NCI-H82 treated with DMSO at 0.1 percent for 48 hours (cell line): ENCODE data around the gene METRN.
"Not testable (repeated sequence)": the region's sequence is repeated elsewhere in the genome, so short reads cannot be mapped to it uniquely, and the experiment has no call there.

Experiments
- DNase-seq: peaks from one replicate; lab custom pipeline; 2025; ENCODE audit not compliant: unreplicated experiment; lab: John Stamatoyannopoulos, UW

Gene METRN

DNA sequence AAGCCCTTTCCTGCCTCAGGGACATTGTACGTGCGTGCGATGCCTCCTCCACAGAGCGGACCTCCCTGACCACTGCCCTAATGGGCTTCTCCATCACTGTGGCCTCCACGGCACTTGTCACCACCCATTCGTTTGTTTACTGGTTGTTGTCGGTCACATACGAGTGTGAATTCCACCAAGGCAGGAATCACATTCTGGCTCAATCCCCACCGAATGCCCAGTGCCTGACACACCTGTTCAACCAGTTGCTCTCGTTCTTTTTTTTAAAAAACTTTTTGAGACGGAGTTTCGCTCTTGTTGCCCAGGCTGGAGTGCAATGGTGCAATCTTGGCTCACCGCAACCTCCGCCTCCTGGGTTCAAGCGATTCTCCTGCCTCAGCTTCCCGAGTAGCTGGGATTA is 23.7 kb upstream of the METRN start:
- DNase-seq = not testable (repeated sequence)

DNA sequence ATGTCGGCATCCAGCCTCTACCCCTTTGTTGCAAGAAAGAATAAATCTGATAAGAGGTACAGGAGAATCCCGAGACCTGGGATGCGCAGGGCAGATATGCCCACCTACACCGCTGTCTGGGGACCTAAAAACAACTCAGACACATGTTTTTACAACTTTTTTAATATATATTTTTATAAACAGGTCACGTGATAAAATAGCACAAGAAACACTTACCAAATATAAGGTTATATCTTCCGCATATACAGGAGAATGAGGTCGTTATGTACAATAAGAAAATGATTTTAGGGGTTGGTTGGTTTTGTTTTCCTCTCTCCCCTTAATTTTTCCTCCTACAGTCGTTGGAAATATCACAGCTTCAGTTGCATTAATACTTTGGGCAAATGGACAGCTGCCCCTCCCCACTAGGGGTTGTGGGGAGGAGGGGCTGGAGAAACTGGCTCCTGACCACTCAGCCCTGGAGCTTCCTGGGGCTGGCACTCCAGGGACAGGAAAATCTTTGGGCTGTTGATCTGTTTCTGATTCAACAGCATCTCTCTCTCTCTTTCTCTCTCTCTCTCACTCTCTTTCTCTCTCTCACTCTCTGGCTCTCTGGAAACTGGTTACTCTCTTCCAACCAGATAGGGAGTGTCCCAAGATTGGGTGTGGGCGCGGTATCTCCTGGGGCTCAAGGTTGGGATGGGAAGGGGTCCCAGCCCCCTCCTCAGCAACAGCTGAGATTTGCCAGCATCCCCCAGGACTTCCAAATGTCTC is 22.4 kb upstream of the METRN start:
- DNase-seq = no peak

DNA sequence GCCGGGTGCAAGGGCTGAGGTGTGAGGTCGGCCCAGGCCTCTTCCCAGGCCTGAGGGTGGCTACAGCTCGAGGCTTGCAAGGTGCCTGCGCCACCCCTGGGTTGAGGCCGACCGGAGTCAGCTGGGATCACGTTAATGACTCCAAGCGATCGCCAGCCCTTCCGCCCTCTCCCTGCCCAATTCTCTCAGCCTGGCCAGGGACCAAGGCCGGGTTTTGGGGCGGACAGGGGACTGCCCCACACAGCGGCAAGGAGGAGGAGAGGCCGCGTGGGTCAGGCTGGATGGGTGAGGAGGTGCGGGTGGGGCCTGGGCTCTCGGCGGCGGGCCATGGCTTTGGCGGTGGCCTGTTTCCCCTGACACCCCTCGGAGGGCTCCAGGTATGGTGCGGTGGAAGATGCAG is 21.6 kb upstream of the METRN start:
- no peak for DNase-seq

DNA sequence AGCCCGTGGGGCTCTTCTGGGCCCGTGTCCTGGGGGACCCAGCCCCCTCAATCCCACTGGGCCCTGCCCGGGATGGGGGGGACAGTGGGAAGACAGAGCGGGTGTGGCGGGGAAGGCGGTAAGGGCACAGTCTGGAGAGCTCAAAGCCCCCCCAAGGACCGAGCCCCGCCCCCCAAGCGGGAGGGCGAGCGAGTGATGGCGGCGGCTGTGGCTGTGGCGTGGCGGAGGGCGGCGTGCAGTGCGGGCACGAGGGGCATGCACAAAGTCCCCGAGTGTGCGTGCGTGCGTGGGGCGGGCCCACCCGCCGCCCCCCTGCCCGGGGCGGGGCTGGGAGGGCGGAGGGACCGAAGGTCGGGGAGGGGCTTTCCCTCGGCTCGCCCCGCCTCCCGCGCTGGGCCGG is 21.2 kb upstream of the METRN start:
- no peak for DNase-seq

DNA sequence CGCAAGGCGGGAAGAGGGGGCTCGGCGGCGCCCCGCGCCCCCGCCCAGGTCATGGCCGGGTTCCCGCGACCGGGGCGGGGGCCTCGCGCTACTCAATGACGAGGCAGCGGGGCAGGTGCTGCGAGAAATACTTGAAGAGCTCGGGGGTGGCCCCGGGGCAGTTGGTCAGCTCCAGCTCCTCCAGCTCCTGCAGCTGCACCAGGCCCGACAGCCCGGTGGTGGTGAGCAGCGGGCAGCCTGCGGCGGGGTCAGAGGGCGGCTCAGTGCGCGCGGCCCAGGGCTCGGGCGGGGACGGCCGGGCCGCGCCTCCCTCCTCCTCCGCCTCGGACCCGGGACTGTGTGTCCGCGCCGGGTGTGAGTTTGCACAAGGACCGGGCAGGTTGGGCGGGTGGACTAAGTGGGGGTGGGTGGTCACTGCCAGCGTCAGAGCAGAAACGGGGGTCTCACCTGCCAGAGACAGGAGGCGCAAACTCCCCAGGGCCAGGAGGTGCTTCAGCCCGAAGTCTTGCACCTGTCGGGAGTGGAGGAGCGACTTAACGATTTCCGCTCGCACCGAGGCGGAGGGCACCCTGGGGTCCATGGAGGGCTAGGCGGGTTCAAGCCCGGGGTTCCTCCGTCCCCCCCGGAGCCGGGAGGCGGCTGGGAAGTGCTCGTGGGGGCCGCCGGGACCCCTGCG is 20.6 kb upstream of the METRN start:
- no peak for DNase-seq

DNA sequence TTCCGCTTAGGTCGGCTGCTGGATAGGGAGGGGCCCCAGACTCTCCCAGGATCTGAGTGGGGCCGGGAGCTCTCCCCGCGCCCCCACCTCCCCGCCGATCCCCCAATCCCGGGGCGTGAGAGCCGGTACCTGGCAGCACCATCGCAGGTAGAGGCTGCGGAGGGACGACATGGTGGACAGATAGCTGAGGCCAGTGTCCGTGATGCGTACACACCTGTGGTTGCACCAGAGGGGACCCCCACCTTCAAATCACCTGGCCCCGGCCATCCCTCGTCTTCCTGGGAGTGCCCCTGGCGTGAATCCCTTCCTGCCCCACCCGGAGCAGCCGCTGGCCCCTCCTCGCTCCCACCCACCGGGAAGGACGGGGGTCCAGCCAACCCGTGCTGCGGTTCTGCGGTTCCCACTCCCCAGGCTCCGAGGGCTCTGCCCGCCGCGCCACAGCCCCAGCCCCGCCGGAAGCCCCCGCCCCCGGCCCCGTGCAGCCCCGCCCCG is 20.0 kb upstream of the METRN start:
- no peak for DNase-seq

DNA sequence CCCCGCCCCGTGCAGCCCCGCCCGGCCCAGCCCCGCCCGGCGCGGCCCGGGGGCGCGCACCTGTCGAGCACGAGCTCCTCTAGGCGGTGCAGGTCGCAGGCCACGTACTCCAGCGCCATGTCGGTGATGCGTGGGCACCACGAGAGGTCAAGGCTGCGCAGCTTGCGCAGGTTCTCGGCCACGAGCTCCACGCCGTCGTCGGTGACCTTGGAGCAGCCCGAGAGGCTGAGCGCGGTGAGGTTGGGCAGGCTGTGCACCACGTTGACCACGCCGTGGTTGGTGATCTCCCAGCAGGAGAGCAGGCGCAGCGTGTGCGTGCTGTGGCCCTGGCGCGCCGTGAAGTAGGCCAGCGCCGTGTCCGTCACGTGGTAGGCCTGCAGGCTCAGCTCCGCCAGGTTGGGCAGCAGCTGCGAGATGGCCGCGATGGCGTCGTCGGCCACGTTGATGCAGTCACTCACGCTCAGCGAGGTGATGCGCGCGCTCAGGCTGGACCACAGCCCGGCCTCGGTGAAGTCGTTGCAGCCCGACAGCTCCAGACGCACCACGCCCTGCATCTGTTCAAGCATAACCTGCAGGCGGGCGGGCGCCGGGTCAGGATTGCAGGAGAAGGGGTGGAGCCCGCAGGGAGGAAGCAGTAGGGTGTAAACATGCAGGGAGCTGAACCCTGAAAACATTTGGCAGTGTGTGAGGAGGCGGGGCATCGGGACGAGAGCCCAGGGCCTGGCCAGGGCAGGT is 19.4 kb upstream of the METRN start:
- no peak for DNase-seq

DNA sequence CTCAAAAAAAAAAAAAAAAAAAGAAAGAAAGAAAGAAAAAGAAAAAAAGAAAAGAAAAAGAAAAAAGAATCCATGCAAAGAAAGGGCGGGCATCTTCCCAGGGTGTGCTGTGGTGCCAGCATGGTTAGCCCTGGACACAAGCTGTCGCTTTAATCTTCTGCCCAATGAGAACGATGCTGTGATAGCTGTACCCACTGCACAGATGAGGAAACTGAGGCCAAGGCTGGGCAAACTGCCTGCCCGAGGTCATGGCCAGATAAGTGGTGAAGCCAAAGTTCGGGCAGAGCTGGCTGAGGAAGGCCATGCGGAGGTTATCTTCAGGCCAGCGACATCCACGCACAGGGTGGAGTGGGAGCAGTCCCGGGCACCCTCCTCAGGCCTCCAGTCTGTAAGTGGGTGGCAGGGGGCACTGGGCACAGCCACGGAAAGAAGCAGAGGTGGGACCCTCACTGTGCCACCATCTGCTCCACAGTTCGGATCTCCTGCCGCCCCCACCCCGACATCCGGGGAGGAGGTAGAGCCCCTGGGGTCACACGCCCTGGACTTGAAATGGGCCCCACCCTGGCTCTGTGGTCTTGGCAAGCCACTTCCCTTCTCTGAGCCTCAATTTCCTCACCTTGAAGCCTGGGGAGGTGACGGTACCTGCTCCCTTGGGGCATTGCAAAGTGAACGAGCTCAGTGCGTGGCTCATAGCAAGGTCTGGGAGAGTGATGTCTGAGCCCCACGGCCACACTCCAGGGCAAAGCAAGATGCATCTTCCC is 15.8 kb upstream of the METRN start:
- DNase-seq = no peak

DNA sequence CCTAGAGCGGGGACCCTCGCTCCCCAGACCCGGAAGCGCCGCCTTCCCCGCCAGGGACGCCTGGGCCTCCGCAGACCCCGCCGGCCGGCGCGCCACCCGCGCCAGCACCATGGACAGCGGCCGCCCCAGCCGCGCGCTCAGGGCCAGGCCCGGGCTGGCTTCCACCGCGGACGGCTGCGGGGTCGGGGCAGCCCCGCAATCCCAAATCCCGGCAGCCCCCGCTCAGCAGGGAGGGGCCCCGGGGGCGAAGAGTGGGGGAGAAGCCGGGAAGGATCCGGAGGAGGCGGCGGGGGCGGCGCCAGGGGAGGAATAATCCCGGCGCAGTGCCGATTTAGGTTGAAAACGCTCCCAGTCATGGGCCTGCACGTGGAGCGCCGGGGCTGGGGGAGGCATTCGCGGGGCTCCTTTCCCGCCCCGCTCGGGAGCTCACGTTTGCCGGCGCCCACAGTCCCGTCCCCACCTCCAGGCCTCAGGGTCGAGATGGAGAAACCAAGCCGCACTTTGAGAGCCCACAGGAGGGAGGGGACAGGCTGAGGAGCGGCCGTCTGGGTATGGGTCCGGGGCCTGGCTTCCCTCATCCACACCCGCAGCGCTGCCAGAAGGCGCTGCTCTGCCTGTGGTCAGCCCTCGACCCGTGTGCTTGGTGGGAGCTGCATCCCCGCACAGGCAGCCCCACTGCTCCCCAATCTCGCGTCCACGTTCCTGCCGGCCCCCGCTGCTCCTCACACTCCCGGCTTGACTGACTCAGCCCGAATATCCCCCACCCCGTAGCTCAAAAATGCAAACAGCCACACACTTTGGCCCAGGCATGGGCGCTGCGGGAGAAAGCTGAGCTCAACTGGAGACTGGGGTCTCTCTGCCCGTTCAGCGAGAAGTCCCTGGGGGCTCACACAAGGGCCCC is 14.0 kb upstream of the METRN start:
- DNase-seq = no peak

DNA sequence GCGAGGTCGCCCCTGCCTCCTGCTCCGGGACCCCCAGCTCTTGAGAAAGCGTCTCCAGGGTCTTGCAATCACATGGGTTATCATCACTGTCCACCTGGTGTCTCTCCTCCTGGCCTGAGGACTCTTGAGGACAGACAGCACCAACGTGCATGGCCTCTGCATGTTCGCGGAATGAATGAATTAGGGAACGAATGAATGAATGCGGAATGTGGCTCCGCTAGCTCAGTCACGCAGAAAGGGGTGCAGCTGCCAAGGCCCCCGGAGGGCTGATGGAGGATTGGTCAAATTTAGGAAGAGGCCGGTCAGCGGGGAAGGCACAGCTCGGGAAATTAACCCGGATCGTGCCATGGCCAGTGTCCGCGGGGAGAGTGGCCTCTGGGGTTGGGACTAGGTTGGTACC is 12.6 kb upstream of the METRN start:
- no peak for DNase-seq

DNA sequence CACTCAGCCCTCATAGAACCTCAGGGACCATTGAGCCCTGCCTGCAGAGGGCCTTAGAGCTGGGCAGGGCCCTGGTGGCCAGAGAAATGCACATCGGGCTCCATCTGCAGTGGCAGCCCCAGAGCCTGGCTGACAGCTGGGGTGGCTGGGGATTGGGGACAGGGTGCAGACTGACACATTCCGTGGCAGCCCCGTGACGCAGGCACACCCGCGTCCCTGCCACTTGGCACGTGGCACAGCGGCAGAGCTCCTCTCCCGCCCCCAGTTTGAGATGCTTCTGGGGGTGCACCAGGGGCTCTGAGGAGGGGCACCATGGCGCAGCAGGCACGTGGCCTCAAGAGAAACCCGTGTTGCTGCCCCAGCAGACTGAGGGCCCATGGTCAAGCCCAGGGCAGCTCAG is 11.5 kb upstream of the METRN start:
- no peak for DNase-seq

DNA sequence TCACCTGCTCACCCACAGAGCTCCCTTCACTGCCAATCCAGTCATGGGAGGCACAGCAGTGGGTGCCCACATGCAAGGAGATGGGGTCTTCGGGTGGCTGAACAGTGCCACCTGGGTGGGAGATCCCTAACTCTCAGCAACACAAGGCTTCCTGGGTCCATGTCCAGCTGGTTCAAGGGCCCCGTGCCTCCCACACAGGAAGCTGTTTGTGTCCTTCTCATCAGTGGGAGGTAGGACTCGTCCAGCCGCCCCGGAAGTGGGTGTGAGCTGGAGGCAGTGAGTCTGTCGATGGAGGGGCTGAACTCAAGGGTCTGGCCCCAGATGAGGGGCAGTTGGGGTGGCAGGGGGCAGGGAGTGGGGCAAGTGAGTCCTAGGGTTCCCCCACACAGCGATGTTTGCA is 10.9 kb upstream of the METRN start:
- no peak for DNase-seq

DNA sequence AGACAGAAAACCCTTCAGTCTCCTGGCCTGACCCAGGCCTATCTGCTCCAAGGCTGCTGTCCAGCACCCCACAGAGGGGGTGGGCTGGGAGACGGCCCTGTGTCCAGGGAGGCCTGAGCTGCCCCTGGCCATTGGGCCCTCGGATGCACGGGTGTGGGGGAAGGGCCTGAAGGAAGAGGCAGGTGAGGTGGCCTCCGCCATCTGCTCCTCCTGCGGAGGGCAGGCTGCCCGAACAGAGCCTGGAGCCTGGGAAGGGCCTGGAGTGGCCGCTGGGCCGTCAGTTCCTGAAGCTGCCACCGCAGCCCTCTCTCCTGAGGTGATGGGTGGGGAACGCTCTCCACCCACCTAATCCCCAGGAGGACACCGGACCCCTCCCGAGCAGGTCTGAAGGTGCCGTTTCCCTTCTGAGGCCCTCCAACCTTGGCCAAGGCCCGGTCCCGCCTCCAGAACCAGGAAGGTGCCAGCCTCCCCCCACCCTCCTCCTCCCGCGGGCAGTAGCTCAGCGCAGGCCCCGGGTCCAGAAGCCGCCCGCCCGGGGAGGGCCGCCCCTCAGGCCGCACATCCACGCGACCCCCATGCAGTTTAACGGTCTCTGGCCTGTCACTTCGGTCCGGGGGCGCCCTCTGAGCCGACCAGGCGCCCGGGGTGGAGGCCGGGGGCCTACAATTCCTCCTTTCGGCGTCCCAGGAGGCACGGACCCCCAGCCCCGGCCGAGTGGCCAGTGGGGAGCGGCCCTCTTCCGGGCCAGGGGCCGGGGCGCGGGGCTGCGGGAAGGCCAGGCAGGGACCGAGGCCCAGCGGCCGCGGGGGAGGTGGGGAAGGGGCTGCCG is 10.2 kb upstream of the METRN start:
- no peak for DNase-seq

DNA sequence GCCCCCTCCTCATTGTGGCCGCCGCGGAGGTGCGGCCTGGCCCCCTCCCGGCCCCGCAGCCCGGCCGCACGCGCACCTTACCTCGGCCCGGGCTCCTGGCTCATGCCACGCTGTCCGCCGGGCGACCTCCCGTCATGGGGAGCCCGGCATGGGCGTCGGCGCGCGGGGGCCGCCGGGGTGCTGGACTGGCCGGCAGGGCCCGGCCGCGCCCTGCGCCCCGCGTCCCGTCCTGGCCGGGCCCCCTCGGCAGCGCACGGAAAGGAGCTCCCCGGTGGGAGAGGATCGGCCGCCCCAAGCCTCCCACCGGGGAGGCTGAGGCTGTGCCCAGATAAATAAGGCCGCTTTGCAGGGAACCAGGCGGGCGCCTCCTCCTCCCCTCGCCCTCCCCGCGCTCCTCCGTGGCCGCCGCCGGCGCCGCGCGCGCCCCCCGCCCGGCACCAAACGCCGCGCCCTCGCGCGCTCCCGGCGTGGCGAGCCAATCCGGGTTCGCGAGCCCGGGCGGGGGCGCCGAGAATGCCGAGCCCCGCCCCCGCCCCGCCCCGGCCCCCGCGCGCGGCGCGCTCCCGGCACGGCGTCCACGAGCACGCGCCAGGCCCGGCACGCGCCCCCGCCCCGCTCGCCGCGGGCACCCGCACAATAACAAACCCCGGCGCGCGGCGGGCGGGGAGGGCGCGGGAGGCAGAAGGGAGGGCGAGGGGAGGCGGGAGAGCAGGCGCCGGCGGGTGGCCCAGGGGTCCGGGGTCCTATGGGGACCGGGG is 9.3 kb upstream of the METRN start, which contains the start of gene FBXL16:
Gene FBXL16 (minus strand): TSS at position 371 of the 758 bp plus-strand sequence. CDS start 8,396 bp downstream, outside the sequence.
- no peak for DNase-seq

DNA sequence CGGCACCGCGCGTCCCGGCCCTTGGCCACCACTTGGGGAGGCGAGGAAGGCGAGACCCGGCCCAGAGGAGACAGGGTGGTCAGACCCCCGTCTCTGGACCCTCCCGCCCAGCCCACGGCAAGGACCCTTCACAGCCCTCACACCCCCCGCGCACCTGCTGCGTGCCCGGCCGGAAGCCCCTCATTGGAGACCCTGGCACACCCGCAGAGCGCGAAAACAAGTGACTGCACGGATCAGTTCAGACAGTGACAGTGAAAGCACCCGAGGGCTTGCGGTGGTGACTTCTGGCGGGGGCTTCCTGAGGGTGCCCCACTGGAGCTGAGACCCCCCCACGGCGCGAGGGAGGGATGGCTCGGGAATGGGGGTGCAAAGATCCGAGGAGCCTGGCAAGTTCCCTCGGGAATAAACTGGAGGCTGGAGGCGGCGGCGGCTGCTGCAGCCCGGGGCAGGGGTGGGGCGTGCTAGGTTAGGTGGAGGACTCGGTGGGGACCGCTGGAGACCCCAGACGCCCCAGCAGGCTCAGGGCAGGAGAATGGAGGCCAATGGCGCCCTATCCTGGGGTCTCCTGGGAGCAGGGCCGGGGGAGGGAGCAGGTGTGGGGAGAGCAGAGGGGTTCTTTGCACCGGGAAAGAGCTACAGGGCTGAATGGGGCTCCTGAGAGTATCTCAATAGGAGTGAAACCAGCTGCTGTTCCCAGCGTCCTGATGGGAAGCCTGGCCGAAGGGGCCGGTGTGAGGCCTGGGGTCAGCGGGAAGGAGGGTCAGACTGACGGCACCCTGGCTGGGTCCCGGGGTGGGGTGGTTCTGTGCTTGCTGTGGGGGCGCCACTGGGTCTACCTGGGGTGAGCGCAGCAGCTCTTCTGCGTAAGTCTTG is 8.5 kb upstream of the METRN start:
- no peak for DNase-seq

DNA sequence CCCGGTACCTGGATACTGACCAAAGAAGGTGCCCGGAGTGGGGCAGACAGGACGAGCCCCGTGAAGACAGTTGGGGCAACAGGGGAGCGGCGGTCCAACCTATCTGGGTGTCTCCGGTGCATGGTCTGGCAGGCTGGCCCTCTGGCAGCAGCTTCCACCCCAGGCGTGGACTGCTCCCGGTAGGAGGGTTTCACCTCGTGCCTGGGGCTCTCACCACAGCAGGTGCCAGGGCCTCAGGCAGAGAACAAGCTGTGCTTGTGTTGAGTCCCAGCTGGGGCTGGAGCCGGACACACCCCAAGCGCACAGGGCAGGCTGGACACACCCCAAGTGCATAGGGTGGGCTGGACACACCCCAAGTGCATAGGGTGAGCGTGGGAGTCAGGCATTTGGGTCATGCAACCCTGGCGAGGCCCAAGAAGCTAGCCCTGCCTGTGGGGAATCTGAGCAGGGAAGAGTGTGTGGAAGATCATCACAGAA is 7.8 kb upstream of the METRN start:
- DNase-seq = no peak

DNA sequence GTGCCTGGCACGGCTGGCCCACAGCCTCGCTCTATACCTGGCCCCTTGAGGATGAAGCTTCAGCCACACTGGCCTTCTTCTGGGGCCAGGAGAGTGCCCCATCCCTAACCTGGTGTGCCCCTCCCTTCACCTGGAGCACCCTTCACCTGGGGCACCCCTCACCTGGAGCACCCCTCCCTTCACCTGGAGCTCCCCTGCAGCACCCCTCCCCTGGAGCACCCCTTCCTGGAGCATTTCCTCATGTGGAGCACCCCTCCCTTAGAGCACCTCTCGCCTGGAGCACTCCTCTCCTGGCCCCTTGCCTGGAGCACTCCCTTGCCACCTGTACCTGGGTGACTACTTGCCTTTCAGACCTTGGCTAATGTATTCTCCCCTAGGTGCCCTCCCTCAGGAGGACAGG is 6.9 kb upstream of the METRN start:
- no peak for DNase-seq
